Adrenal gland (tissue), 5 donors: Measurements from ENCODE around the gene QPCT.

Source experiments
- POLR2A ChIP-seq, 2 donors: fragments of 450-650 bp; IDR thresholded peaks; one replicate each; pipeline ENCODE4 v1.6.1; 2017; ENCODE audit warnings: antibody characterized with exemption in 2 of 2, mild to moderate bottlenecking in 2 of 2, moderate library complexity in 1 of 2
- TF ChIP-seq, protein P1 (sequence below), 6 experiments: fragments of 450-650 bp in 4 of 6; fragments of 200-600 bp in 2 of 6; sonication (generic) in 1 of 6; IDR thresholded peaks; 1 replicate in 5 of 6; 2 replicates in 1 of 6; pipeline versions ENCODE4 v1.5.1 to v1.8.0; 2016 to 2021; ENCODE audit warnings: antibody characterized with exemption in 6 of 6, mild to moderate bottlenecking in 2 of 6, moderate library complexity in 1 of 6
- donor health status: DM: no; HTN: no; CAD: no.

DNA sequence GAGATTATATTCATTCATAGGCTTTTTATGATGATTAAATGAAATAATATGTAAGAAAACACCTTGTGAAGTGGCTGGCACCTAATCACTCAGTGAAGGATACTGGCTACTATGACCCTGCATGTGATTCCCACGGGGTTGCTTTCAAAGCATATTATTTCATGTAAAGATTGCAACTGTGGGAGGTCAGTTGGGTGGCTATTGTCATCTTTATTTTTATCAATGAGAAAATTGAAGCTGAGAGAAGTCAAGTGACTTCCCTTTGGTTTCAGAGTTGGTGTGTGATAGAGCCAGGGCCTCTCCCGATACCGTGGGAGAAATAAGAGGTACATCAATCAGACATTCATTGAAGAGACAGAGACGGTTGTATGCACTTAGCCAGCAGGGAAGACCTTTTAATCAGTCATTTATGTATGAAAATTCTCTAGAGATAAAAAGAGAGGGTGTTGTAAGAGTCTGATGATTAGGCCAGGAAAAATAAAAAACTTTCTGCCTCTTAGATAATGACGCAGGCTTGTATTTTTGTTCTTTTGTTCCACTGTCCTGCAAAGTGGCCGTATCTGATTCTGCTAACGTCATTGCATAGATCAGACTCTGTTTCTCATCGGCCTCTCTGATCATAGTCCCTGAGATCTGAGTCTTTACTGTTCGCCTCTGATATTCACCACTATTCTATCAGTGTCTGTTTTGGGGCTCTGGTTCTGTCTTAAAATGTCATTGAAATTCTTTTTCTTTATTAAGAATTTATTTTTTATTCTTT, 50.5 kb downstream of the QPCT start:
- TF ChIP-seq POLR2A (IDR thresholded peaks at IDR 0.05) = no peak
- TF ChIP-seq, protein P1, sequence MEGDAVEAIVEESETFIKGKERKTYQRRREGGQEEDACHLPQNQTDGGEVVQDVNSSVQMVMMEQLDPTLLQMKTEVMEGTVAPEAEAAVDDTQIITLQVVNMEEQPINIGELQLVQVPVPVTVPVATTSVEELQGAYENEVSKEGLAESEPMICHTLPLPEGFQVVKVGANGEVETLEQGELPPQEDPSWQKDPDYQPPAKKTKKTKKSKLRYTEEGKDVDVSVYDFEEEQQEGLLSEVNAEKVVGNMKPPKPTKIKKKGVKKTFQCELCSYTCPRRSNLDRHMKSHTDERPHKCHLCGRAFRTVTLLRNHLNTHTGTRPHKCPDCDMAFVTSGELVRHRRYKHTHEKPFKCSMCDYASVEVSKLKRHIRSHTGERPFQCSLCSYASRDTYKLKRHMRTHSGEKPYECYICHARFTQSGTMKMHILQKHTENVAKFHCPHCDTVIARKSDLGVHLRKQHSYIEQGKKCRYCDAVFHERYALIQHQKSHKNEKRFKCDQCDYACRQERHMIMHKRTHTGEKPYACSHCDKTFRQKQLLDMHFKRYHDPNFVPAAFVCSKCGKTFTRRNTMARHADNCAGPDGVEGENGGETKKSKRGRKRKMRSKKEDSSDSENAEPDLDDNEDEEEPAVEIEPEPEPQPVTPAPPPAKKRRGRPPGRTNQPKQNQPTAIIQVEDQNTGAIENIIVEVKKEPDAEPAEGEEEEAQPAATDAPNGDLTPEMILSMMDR (IDR thresholded peaks at IDR 0.05) = no peak
